ENCODE measurements around the gene IFNA7. TPM values are rescaled to one million over a fixed set of nuclear protein-coding genes. Genes with fewer than 3 reads are reported as not detected.
"Not testable (repeated sequence)": the region's sequence is repeated elsewhere in the genome, so short reads cannot be mapped to it uniquely, and the experiment has no call there.

The IFNA7 gene
- total RNA-seq, 1 experiment from 2014 or later: not detected

DNA sequence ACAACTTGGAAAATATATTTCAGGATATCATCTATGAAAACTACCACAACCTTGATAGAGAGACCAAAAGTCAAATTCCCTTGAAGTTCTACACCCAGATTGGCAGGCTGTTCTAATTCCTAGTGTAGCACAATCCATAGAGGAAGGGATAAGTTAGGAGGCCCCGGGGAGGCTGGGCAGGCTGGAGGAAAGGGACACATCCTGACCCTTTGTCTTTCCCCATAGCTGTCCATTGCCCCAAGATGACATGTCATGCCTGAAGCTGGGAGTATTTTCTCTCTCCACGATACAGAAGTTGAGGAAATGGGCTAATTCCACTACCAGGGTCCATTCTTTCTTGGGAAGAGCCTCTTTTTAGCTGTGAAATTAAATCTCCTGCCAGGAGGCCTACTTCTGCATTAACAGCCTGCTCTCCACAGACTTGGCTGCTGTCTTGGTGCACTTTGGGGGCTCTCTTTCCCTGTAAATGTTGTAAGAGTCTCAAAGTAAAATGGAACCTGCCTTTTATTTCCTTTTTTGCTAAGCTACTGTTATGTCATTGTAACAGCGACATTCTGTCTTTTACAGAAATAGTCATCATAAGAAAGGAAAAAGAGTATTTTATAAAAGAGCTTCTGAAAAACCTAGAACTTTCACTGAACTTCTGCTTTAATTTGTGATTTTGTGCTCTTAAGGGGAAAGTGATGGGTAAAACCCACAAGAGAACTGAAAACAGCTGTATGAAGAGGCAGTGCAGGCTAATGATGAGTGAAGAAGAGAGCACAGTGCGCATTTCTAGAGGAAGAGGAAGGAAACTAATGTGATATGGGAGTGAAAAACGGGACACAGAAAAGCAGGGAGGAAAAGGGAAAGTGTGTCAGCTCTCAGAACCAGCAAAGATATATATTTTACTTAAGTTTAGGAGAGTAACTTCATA lies 11.7 kb upstream of the IFNA7 start:
- H3K9me3 ChIP-seq (ENCODE audit: control insufficient read depth in 1 of 2, insufficient read depth in 1 of 2, low read depth in 1 of 2, low read length in 2 of 2); H3K27ac ChIP-seq (ENCODE audit: low read depth, low read length); H3K9ac ChIP-seq (ENCODE audit: low read length); H3K79me2 ChIP-seq (ENCODE audit: insufficient read depth, low read length); H3K4me2 ChIP-seq (ENCODE audit: low read length); H3K27me3 ChIP-seq (ENCODE audit: insufficient read depth, low read length); H3K4me1 ChIP-seq (ENCODE audit: control insufficient read depth in 1 of 2, insufficient read depth in 2 of 2, low read length in 2 of 2); H3K4me3 ChIP-seq (replicated peaks in 1 of 2; ENCODE audit: low read depth in 1 of 2, low read length in 2 of 2); BruUV-seq (replicated peaks); H4K20me1 ChIP-seq (ENCODE audit: insufficient read depth); H3K36me3 ChIP-seq (ENCODE audit: control insufficient read depth in 1 of 2, insufficient read depth in 2 of 2, low read length in 2 of 2); intact Hi-C loops (cut with micrococcal nuclease); H3K9me2 ChIP-seq (ENCODE audit: insufficient read depth): not testable (repeated sequence)
- peak; percentile 2 for DNase-seq (ENCODE audit: low read depth, low spot score)
- POLR2A ChIA-PET: interaction anchor here (1.3 kb wide), 1 partner anchor 18 kb away, joined by 4 read pairs; no protein-coding TSS in a partner anchor
- ATAC-seq: peak; percentile 78
- CTCF ChIA-PET: interaction anchor here (0.6 to 2.5 kb wide), 8 partner anchors 18 to 262 kb away, joined by 3 to 24 read pairs (median 5); no protein-coding TSS in a partner anchor
- TF ChIP-seq, protein P1, sequence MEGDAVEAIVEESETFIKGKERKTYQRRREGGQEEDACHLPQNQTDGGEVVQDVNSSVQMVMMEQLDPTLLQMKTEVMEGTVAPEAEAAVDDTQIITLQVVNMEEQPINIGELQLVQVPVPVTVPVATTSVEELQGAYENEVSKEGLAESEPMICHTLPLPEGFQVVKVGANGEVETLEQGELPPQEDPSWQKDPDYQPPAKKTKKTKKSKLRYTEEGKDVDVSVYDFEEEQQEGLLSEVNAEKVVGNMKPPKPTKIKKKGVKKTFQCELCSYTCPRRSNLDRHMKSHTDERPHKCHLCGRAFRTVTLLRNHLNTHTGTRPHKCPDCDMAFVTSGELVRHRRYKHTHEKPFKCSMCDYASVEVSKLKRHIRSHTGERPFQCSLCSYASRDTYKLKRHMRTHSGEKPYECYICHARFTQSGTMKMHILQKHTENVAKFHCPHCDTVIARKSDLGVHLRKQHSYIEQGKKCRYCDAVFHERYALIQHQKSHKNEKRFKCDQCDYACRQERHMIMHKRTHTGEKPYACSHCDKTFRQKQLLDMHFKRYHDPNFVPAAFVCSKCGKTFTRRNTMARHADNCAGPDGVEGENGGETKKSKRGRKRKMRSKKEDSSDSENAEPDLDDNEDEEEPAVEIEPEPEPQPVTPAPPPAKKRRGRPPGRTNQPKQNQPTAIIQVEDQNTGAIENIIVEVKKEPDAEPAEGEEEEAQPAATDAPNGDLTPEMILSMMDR (IDR thresholded peaks at IDR 0.05 in 2 of 3, conservative IDR thresholded peaks at IDR 0.05 in 1 of 3; ENCODE audit: borderline replicate concordance in 1 of 3, insufficient read depth in 1 of 3, low read depth in 2 of 3, low read length in 2 of 3): peak; percentile 34 to 66 (median 59); a peak in 5 of 6 replicates
- TF ChIP-seq RAD21 (IDR thresholded peaks at IDR 0.05; ENCODE audit: low read depth): peak; percentile 61
- peak overlapping the region; percentile 68 for H2AFZ ChIP-seq (ENCODE audit: low read depth, low read length, poor library complexity, severe bottlenecking)
- RAD21 ChIA-PET (ENCODE audit: low non-redundant PET in 1 of 2, low total read pairs in 2 of 2, uncharacterized antibody in 2 of 2, unreplicated experiment in 2 of 2): interaction anchor here in 1 of 2 experiments (0.7 kb wide), 1 partner anchor 18 kb away, joined by 3 read pairs; no protein-coding TSS in a partner anchor

GRCh38 chr9:21212160-21212559 lies 10.2 kb upstream of the IFNA7 start:
- H3K27me3 ChIP-seq (ENCODE audit: insufficient read depth, low read length); POLR2A ChIA-PET; DNase-seq (ENCODE audit: low read depth, low spot score); H3K4me3 ChIP-seq (replicated peaks in 1 of 2; ENCODE audit: low read depth in 1 of 2, low read length in 2 of 2); H3K9ac ChIP-seq (ENCODE audit: low read length); H3K9me3 ChIP-seq (ENCODE audit: control insufficient read depth in 1 of 2, insufficient read depth in 1 of 2, low read depth in 1 of 2, low read length in 2 of 2); ATAC-seq; H2AFZ ChIP-seq (ENCODE audit: low read depth, low read length, poor library complexity, severe bottlenecking); intact Hi-C loops (cut with micrococcal nuclease); H3K79me2 ChIP-seq (ENCODE audit: insufficient read depth, low read length); H3K27ac ChIP-seq (ENCODE audit: low read depth, low read length); RAD21 ChIA-PET (ENCODE audit: low non-redundant PET in 1 of 2, low total read pairs in 2 of 2, uncharacterized antibody in 2 of 2, unreplicated experiment in 2 of 2); H3K9me2 ChIP-seq (ENCODE audit: insufficient read depth); H3K4me2 ChIP-seq (ENCODE audit: low read length); BruUV-seq (replicated peaks); H4K20me1 ChIP-seq (ENCODE audit: insufficient read depth); H3K36me3 ChIP-seq (ENCODE audit: control insufficient read depth in 1 of 2, insufficient read depth in 2 of 2, low read length in 2 of 2); H3K4me1 ChIP-seq (ENCODE audit: control insufficient read depth in 1 of 2, insufficient read depth in 2 of 2, low read length in 2 of 2): not testable (repeated sequence)
- CTCF ChIA-PET: interaction anchor here (2.5 kb wide), 2 partner anchors 17 to 184 kb away, joined by 6 to 24 read pairs; no protein-coding TSS in a partner anchor

- ATAC-seq; H3K9ac ChIP-seq (ENCODE audit: low read length); H3K36me3 ChIP-seq (ENCODE audit: control insufficient read depth in 1 of 2, insufficient read depth in 2 of 2, low read length in 2 of 2); H3K4me3 ChIP-seq (replicated peaks in 1 of 2; ENCODE audit: low read depth in 1 of 2, low read length in 2 of 2); H3K4me1 ChIP-seq (ENCODE audit: control insufficient read depth in 1 of 2, insufficient read depth in 2 of 2, low read length in 2 of 2); H3K27ac ChIP-seq (ENCODE audit: low read depth, low read length); H3K9me2 ChIP-seq (ENCODE audit: insufficient read depth); H3K9me3 ChIP-seq (ENCODE audit: control insufficient read depth in 1 of 2, insufficient read depth in 1 of 2, low read depth in 1 of 2, low read length in 2 of 2); POLR2A ChIA-PET; H3K79me2 ChIP-seq (ENCODE audit: insufficient read depth, low read length); H2AFZ ChIP-seq (ENCODE audit: low read depth, low read length, poor library complexity, severe bottlenecking); RAD21 ChIA-PET (ENCODE audit: low non-redundant PET in 1 of 2, low total read pairs in 2 of 2, uncharacterized antibody in 2 of 2, unreplicated experiment in 2 of 2); H3K27me3 ChIP-seq (ENCODE audit: insufficient read depth, low read length); DNase-seq (ENCODE audit: low read depth, low spot score); BruUV-seq (replicated peaks); H4K20me1 ChIP-seq (ENCODE audit: insufficient read depth); H3K4me2 ChIP-seq (ENCODE audit: low read length); intact Hi-C loops (cut with micrococcal nuclease): not testable (repeated sequence)
- CTCF ChIA-PET: interaction anchor here (1.5 kb wide), 1 partner anchor 15 kb away, joined by 5 read pairs; no protein-coding TSS in a partner anchor
Measured at GRCh38 chr9:21210782-21211181, 8.8 kb upstream of the IFNA7 start.

Data from HCT116 (cell line).